ENCODE data around the gene PRDM16.

The PRDM16 gene

DNA sequence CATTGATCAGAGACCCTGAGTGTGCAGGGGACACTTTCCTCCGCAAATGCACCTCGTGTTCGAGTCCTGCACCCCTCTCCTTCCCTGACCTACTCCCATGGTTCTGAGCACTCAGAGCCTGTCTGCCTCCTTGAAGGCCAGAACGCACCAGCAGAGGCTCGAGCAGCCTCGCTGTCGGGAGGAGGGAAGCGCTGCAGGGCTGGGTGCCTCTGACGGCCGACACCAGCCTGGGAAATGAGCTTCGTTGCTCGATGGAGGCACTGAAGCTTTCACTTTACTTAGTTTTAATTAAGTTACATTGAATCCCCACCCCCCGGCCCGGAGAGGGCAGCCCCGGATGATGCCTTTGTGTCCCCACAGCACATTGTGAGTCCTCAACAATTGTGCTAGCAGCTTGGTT is 229.2 kb downstream of the PRDM16 start:
- no peaks in the 10 kb centered on the region for H3K9me3 ChIP-seq (ENCODE audit: insufficient read depth, low read depth, low read length)
- no peaks in the 10 kb centered on the region for H3K79me2 ChIP-seq (ENCODE audit: insufficient read depth, low read length)
- TF ChIP-seq, protein P1, sequence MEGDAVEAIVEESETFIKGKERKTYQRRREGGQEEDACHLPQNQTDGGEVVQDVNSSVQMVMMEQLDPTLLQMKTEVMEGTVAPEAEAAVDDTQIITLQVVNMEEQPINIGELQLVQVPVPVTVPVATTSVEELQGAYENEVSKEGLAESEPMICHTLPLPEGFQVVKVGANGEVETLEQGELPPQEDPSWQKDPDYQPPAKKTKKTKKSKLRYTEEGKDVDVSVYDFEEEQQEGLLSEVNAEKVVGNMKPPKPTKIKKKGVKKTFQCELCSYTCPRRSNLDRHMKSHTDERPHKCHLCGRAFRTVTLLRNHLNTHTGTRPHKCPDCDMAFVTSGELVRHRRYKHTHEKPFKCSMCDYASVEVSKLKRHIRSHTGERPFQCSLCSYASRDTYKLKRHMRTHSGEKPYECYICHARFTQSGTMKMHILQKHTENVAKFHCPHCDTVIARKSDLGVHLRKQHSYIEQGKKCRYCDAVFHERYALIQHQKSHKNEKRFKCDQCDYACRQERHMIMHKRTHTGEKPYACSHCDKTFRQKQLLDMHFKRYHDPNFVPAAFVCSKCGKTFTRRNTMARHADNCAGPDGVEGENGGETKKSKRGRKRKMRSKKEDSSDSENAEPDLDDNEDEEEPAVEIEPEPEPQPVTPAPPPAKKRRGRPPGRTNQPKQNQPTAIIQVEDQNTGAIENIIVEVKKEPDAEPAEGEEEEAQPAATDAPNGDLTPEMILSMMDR (conservative IDR thresholded peaks at IDR 0.05; ENCODE audit: low read length) = no peak
- no peak for TF ChIP-seq EZH2phosphoT487 (IDR thresholded peaks at IDR 0.05; ENCODE audit: borderline replicate concordance)
- no peak overlapping the region for H2AFZ ChIP-seq (ENCODE audit: low read length)
- H3K4me1 ChIP-seq (ENCODE audit: insufficient read depth, low read length, poor library complexity, severe bottlenecking) = no peaks in the 10 kb centered on the region
- H3K36me3 ChIP-seq (ENCODE audit: insufficient read depth, low read length) = no peaks in the 10 kb centered on the region
- H3K27me3 ChIP-seq (ENCODE audit: insufficient read depth, low read length, poor library complexity, severe bottlenecking) = no peaks in the 10 kb centered on the region
- H3K9me2 ChIP-seq (replicated peaks; ENCODE audit: low read depth, low read length) = no peaks in the 10 kb centered on the region
- no peaks in the 10 kb centered on the region for H3F3A ChIP-seq (ENCODE audit: low read depth)
- H3K4me2 ChIP-seq (ENCODE audit: low read depth, low read length, poor library complexity, severe bottlenecking) = no peak overlapping the region
- no peaks in the 10 kb centered on the region for H4K20me1 ChIP-seq (ENCODE audit: insufficient read depth, low read length, poor library complexity, severe bottlenecking)
- no peak overlapping the region for H3K9ac ChIP-seq (ENCODE audit: low read depth, low read length, poor library complexity, severe bottlenecking)
- no peak overlapping the region for H3K4me3 ChIP-seq (ENCODE audit: low read length, poor library complexity, severe bottlenecking)

DNA sequence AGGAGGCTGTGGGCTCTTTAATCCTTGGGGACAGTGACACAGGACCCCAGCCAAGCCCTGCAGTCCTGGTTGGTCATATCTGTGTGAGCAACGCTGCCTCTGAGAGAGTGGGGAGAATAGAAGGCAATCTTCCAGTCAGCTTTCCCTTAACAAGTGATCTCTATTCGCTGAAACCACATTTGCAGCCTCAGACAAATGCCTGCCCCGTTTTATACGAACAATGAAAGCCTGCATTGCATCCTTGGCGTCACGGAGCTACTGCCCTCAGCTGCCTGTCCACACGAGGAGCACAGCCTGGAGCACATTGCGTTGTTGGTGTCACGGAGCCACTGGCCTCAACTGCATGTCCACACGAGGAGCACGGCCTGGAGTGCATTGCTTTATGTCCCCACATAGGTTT is 235.2 kb downstream of the PRDM16 start:
- Histone ChIP-seq H3K4me3 (ENCODE audit: low read length, poor library complexity, severe bottlenecking) (no peak overlapping the region), H2AFZ (ENCODE audit: low read length) (no peak overlapping the region), H3K4me2 (ENCODE audit: low read depth, low read length, poor library complexity, severe bottlenecking) (no peak overlapping the region), H3K36me3 (ENCODE audit: insufficient read depth, low read length) (no peaks in the 10 kb centered on the region; the same call in 1 of the 2 replicates), H3K9me2 (replicated peaks; ENCODE audit: low read depth, low read length) (no peaks in the 10 kb centered on the region), H4K20me1 (ENCODE audit: insufficient read depth, low read length, poor library complexity, severe bottlenecking) (no peaks in the 10 kb centered on the region), H3K27me3 (ENCODE audit: insufficient read depth, low read length, poor library complexity, severe bottlenecking) (no peaks in the 10 kb centered on the region), H3K4me1 (ENCODE audit: insufficient read depth, low read length, poor library complexity, severe bottlenecking) (no peaks in the 10 kb centered on the region), H3K79me2 (ENCODE audit: insufficient read depth, low read length) (no peaks in the 10 kb centered on the region), H3F3A (ENCODE audit: low read depth) (no peaks in the 10 kb centered on the region), H3K9ac (ENCODE audit: low read depth, low read length, poor library complexity, severe bottlenecking) (no peak overlapping the region), H3K9me3 (ENCODE audit: insufficient read depth, low read depth, low read length) (no peaks in the 10 kb centered on the region)
- TF ChIP-seq, protein P1 (conservative IDR thresholded peaks at IDR 0.05; ENCODE audit: low read length) = no peak
- no peak for TF ChIP-seq EZH2phosphoT487 (IDR thresholded peaks at IDR 0.05; ENCODE audit: borderline replicate concordance)

DNA sequence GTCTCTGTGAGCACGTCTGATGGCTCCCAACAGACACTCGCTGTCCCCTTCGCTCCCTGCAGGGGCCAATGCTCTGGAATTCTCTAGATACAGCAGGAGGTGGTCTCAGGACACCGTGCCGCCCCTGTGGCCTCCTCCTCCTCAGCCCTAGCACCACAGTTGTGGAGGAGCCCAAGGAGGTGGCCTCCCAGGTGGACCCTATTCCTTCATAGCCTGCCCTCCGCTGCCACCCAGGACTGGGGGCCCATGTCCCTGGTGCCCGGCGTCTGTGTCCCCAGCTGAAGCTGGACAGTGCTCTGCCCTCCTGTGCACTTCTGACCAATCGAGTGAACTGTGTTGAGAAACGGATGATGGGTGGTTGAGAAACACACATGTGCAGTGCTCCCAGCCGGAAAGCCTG is 235.7 kb downstream of the PRDM16 start:
- Histone ChIP-seq H3K9me3 (ENCODE audit: insufficient read depth, low read depth, low read length) (no peaks in the 10 kb centered on the region), H3F3A (ENCODE audit: low read depth) (no peaks in the 10 kb centered on the region), H3K36me3 (ENCODE audit: insufficient read depth, low read length) (no peaks in the 10 kb centered on the region; the same call in 1 of the 2 replicates), H3K9me2 (replicated peaks; ENCODE audit: low read depth, low read length) (no peaks in the 10 kb centered on the region), H3K79me2 (ENCODE audit: insufficient read depth, low read length) (no peaks in the 10 kb centered on the region), H3K4me1 (ENCODE audit: insufficient read depth, low read length, poor library complexity, severe bottlenecking) (no peaks in the 10 kb centered on the region), H4K20me1 (ENCODE audit: insufficient read depth, low read length, poor library complexity, severe bottlenecking) (no peaks in the 10 kb centered on the region), H3K4me2 (ENCODE audit: low read depth, low read length, poor library complexity, severe bottlenecking) (no peak overlapping the region), H3K27me3 (ENCODE audit: insufficient read depth, low read length, poor library complexity, severe bottlenecking) (no peaks in the 10 kb centered on the region), H2AFZ (ENCODE audit: low read length) (no peak overlapping the region), H3K9ac (ENCODE audit: low read depth, low read length, poor library complexity, severe bottlenecking) (no peak overlapping the region), H3K4me3 (ENCODE audit: low read length, poor library complexity, severe bottlenecking) (no peak overlapping the region)
- TF ChIP-seq, protein P1 (conservative IDR thresholded peaks at IDR 0.05; ENCODE audit: low read length) = no peak
- no peak for TF ChIP-seq EZH2phosphoT487 (IDR thresholded peaks at IDR 0.05; ENCODE audit: borderline replicate concordance)
